Caco-2 (cell line): ENCODE measurements around the gene CKLF. TPM values are rescaled to one million over a fixed set of nuclear protein-coding genes. Genes with fewer than 3 reads are reported as not detected.
"Not testable (repeated sequence)": the region's sequence is repeated elsewhere in the genome, so short reads cannot be mapped to it uniquely, and the experiment has no call there.

Source experiments
- BruUV-seq: library from RNA; stranded (reverse); fragments of 400-500 nt; replicated peaks from 2 replicates; lab custom pipeline; 2021; lab: Mats Ljungman, UMichigan
- CTCF ChIA-PET: fragments of 300-600 bp; sonication (Branson Sonifier 250); formaldehyde crosslinking; loops from one replicate; lab custom pipeline; 2022; ENCODE audit warnings: antibody characterized with exemption; lab: Charles Lee
- POLR2A ChIA-PET: fragments of 300-600 bp; sonication (Branson Sonifier 250); formaldehyde crosslinking; loops from one replicate; lab custom pipeline; 2022; ENCODE audit warnings: antibody characterized with exemption; lab: Charles Lee
- DNase-seq, 2 experiments: peaks; one replicate each; pipeline versions ENCODE4 v3.0.0 to v3.0.0-alpha.2; 2020 to 2022
- H3K27me3 ChIP-seq: replicated peaks from 2 replicates; pipeline ENCODE4 v1.6.0; 2011; ENCODE audit warnings: low read length; ENCODE audit not compliant: control insufficient read depth, insufficient read depth
- H3K36me3 ChIP-seq: 2 replicates; pipeline ENCODE4 v1.5.1; 2011; ENCODE audit warnings: low read length; ENCODE audit not compliant: control insufficient read depth, insufficient read depth
- H3K4me1 ChIP-seq: fragments of 250-450 bp; sonication (Bioruptor Pico); 2 replicates; pipeline ENCODE4 v1.5.1; 2020; ENCODE audit warnings: mild to moderate bottlenecking
- H3K4me3 ChIP-seq: 2 replicates; pipeline ENCODE4 v1.5.1; 2011; ENCODE audit warnings: low read depth, mild to moderate bottlenecking, control low read depth, low read length
- H3K9me3 ChIP-seq: fragments of 250-450 bp; sonication (Bioruptor Pico); 2 replicates; pipeline ENCODE4 v1.5.1; 2020; ENCODE audit warnings: mild to moderate bottlenecking, moderate library complexity
- H3K27ac Mint-ChIP-seq: one replicate; pipeline ENCODE4 v1.8.0; 2022; ENCODE audit warnings: mixed read lengths; ENCODE audit not compliant: unreplicated experiment
- H3K27me3 Mint-ChIP-seq: one replicate; pipeline ENCODE4 v1.8.0; 2022; ENCODE audit warnings: mixed read lengths; ENCODE audit not compliant: insufficient read depth, unreplicated experiment
- H3K36me3 Mint-ChIP-seq: one replicate; pipeline ENCODE4 v1.8.0; 2022; ENCODE audit warnings: mild to moderate bottlenecking, mixed read lengths; ENCODE audit not compliant: insufficient read depth, unreplicated experiment
- H3K4me1 Mint-ChIP-seq: one replicate; pipeline ENCODE4 v1.8.0; 2022; ENCODE audit warnings: low read depth, mixed read lengths; ENCODE audit not compliant: unreplicated experiment
- H3K4me3 Mint-ChIP-seq: one replicate; pipeline ENCODE4 v1.8.0; 2022; ENCODE audit warnings: mild to moderate bottlenecking, moderate library complexity, mixed read lengths; ENCODE audit not compliant: unreplicated experiment
- H3K9me3 Mint-ChIP-seq: one replicate; pipeline ENCODE4 v1.8.0; 2022; ENCODE audit warnings: mixed read lengths; ENCODE audit not compliant: unreplicated experiment
- CTCF ChIP-seq, 2 experiments: fragments of 200-600 bp in 1 of 2; IDR thresholded peaks; 1 replicate in 1 of 2; 2 replicates in 1 of 2; pipeline versions ENCODE4 v1.5.1 to v1.8.0; 2011 to 2022; ENCODE audit warnings: antibody characterized with exemption in 1 of 2, control low read depth in 1 of 2, inconsistent platforms in 1 of 2, low read depth in 1 of 2, low read length in 1 of 2, mild to moderate bottlenecking in 1 of 2, moderate library complexity in 1 of 2; ENCODE audit not compliant: insufficient read depth in 1 of 2, severe bottlenecking in 1 of 2, unreplicated experiment in 1 of 2
- intact Hi-C: fragments of 100-400 bp; cut with micrococcal nuclease; formaldehyde crosslinking; loops from one replicate; pipeline ENCODE4 v1.10.0; 2022; ENCODE audit not compliant: unreplicated experiment
- total RNA-seq: library from RNA; stranded (reverse); gene quantifications from 2 replicates; pipeline ENCODE4 v1.2.3, GENCODE V29; 2022

The CKLF gene
- total RNA-seq, 1 experiment from 2014 or later, result 103 TPM

GRCh38 chr16:66511602-66512271, 40.6 kb upstream of the CKLF start:
- intact Hi-C loops, result no loop called here
- DNase-seq, result no peak
- peaks cover 34% of the 10 kb centered on the region for H3K4me1 Mint-ChIP-seq
- Histone ChIP-seq H3K9me3 (no peaks in the 10 kb centered on the region), H3K27me3 (no peaks in the 10 kb centered on the region), H3K36me3 (peaks cover 1% of the 10 kb centered on the region), H3K4me3 (no peak overlapping the region), H3K4me1 (peaks cover 30% of the 10 kb centered on the region)
- BruUV-seq, result no TSS peak
- POLR2A ChIA-PET, result no interaction called here
- CTCF ChIA-PET, result interaction anchor here (0.6 kb wide), 1 partner anchor 10 kb away, joined by 3 read pairs; no protein-coding TSS in a partner anchor
- H3K36me3 Mint-ChIP-seq, result peaks cover 7% of the 10 kb centered on the region
- TF ChIP-seq CTCF (IDR thresholded peaks at IDR 0.05; ENCODE audit: insufficient read depth in 1 of 2, low read depth in 1 of 2, low read length in 1 of 2, severe bottlenecking in 1 of 2, unreplicated experiment in 1 of 2), result no peak
- no peak overlapping the region for H3K4me3 Mint-ChIP-seq
- no peaks in the 10 kb centered on the region for H3K9me3 Mint-ChIP-seq
- peak overlapping the region; percentile 6 for H3K27ac Mint-ChIP-seq
- no peaks in the 10 kb centered on the region for H3K27me3 Mint-ChIP-seq

- BruUV-seq, result no TSS peak
- Histone ChIP-seq H3K36me3 (peaks cover 1% of the 10 kb centered on the region), H3K4me3 (no peak overlapping the region), H3K27me3 (no peaks in the 10 kb centered on the region), H3K4me1 (peaks cover 37% of the 10 kb centered on the region), H3K9me3 (no peaks in the 10 kb centered on the region)
- Mint-ChIP-seq H3K27ac (peak overlapping the region; percentile 65), H3K27me3 (no peaks in the 10 kb centered on the region), H3K4me3 (peak overlapping the region; percentile 9), H3K4me1 (peaks cover 42% of the 10 kb centered on the region), H3K36me3 (peaks cover 13% of the 10 kb centered on the region), H3K9me3 (no peaks in the 10 kb centered on the region)
- ChIA-PET CTCF (interaction anchor here (0.6 kb wide), 1 partner anchor 10 kb away, joined by 3 read pairs; no protein-coding TSS in a partner anchor), POLR2A (no interaction called here)
- DNase-seq, result no peak
- intact Hi-C loops, result no loop called here
- no peak for TF ChIP-seq CTCF (IDR thresholded peaks at IDR 0.05; ENCODE audit: insufficient read depth in 1 of 2, low read depth in 1 of 2, low read length in 1 of 2, severe bottlenecking in 1 of 2, unreplicated experiment in 1 of 2)
Observed at GRCh38 chr16:66512272-66513110, 39.9 kb upstream of the CKLF start.

GRCh38 chr16:66513111-66513723, 39.2 kb upstream of the CKLF start:
- Mint-ChIP-seq H3K27ac (peak overlapping the region; percentile 65), H3K27me3 (no peaks in the 10 kb centered on the region), H3K4me1 (peaks cover 46% of the 10 kb centered on the region), H3K36me3 (peaks cover 9% of the 10 kb centered on the region), H3K9me3 (no peaks in the 10 kb centered on the region), H3K4me3 (peak overlapping the region; percentile 9)
- H3K36me3 ChIP-seq, result peaks cover 1% of the 10 kb centered on the region
- TF ChIP-seq CTCF (IDR thresholded peaks at IDR 0.05; ENCODE audit: insufficient read depth in 1 of 2, low read depth in 1 of 2, low read length in 1 of 2, severe bottlenecking in 1 of 2, unreplicated experiment in 1 of 2), result no peak
- no peaks in the 10 kb centered on the region for H3K27me3 ChIP-seq
- POLR2A ChIA-PET, result no interaction called here
- H3K9me3 ChIP-seq, result no peaks in the 10 kb centered on the region
- H3K4me1 ChIP-seq, result peaks cover 43% of the 10 kb centered on the region
- no TSS peak for BruUV-seq
- H3K4me3 ChIP-seq, result no peak overlapping the region
- intact Hi-C loops, result no loop called here
- peak; percentile 70 to 79 for DNase-seq
- CTCF ChIA-PET, result no interaction called here

GRCh38 chr16:66514391-66514790, 38.0 kb upstream of the CKLF start:
- H3K9me3 Mint-ChIP-seq, H3K27me3 ChIP-seq, POLR2A ChIA-PET, BruUV-seq, H3K36me3 Mint-ChIP-seq, H3K36me3 ChIP-seq, H3K4me3 Mint-ChIP-seq, intact Hi-C loops, H3K27ac Mint-ChIP-seq, H3K4me3 ChIP-seq, H3K27me3 Mint-ChIP-seq, H3K9me3 ChIP-seq, CTCF ChIA-PET: not testable (repeated sequence)
- peak in 1 of 2 experiments; percentile 22 for DNase-seq
- H3K4me1 Mint-ChIP-seq, result peaks cover 46% of the 10 kb centered on the region
- H3K4me1 ChIP-seq, result peaks cover 43% of the 10 kb centered on the region
